Measurements from ENCODE around the gene C13orf46. TPM values are rescaled to one million over a fixed set of nuclear protein-coding genes. Genes with fewer than 3 reads are reported as not detected.

C13orf46 gene
- total and polyA plus RNA-seq, 4 donors, result 1.1 to 11.3 (median 6.4) TPM

GRCh38 chr13:113943821-113944565 is 29.9 kb downstream of the C13orf46 start:
- no peak overlapping the region for H3K9ac ChIP-seq (ENCODE audit: insufficient read depth in 1 of 2, low read length in 2 of 2)
- H3K4me3 ChIP-seq, result no peak overlapping the region
- TF ChIP-seq, protein P1, sequence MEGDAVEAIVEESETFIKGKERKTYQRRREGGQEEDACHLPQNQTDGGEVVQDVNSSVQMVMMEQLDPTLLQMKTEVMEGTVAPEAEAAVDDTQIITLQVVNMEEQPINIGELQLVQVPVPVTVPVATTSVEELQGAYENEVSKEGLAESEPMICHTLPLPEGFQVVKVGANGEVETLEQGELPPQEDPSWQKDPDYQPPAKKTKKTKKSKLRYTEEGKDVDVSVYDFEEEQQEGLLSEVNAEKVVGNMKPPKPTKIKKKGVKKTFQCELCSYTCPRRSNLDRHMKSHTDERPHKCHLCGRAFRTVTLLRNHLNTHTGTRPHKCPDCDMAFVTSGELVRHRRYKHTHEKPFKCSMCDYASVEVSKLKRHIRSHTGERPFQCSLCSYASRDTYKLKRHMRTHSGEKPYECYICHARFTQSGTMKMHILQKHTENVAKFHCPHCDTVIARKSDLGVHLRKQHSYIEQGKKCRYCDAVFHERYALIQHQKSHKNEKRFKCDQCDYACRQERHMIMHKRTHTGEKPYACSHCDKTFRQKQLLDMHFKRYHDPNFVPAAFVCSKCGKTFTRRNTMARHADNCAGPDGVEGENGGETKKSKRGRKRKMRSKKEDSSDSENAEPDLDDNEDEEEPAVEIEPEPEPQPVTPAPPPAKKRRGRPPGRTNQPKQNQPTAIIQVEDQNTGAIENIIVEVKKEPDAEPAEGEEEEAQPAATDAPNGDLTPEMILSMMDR (IDR thresholded peaks at IDR 0.05; ENCODE audit: control extremely low read depth, extremely low read depth), result no peak
- H3K9me3 ChIP-seq (ENCODE audit: control insufficient read depth in 4 of 4, insufficient read depth in 3 of 4, low read length in 3 of 4), result no peaks in the 10 kb centered on the region
- no peak for ATAC-seq (ENCODE audit: insufficient read depth, low FRiP score)
- no peak overlapping the region for H3K27ac ChIP-seq (ENCODE audit: low read depth in 1 of 2, low read length in 1 of 2)
- H3K4me1 ChIP-seq (ENCODE audit: control insufficient read depth in 5 of 5, insufficient read depth in 5 of 5, low read length in 5 of 5), result peaks cover 0 to 3% (median 0%) of the 10 kb centered on the region in 5 donors
- H3K36me3 ChIP-seq (ENCODE audit: control insufficient read depth in 4 of 4, insufficient read depth in 4 of 4, low read length in 4 of 4), result no peaks in the 10 kb centered on the region
- DNase-seq, result no peak
- no peaks in the 10 kb centered on the region for H3K27me3 ChIP-seq (ENCODE audit: control insufficient read depth in 3 of 3, insufficient read depth in 3 of 3, low read length in 2 of 3)
- WGBS, 2 donors, result 92 to 93% methylated on average over 17 to 19 of the region's 19 CpGs

GRCh38 chr13:113942591-113943103 is 31.2 kb downstream of the C13orf46 start:
- DNase-seq, result no peak

DNA sequence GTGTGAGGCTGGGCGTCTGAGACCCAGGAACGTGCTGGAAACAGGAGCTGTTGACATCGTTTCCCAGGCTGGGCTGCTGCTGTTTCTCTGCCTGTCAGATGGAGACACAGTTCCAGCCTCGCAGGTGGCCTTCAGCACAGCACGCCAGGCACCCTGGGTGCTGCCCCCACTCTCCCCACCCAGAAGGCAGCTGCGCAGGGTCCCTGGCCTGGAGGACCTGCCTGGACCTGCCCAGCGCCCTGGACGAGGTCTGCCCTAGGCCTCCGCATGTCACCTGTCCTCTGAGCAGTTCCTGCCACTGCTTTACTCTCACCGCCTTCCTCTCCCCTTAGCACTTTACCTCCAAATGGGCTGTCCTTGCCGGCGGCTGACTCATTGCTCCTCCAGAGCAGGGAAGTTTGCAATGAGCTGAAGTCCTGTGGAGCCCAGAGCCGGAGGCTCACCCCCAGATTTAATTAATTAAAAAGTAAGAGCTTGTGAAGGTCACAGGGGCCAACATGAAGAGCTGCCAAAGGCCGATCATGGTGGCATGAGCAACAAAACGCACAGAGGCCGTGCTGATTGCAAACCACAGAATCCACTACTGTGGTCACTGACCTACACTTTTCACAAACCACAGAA is 32.2 kb downstream of the C13orf46 start:
- Histone ChIP-seq H3K4me1 (ENCODE audit: control insufficient read depth in 5 of 5, insufficient read depth in 5 of 5, low read length in 5 of 5) (peaks cover 0 to 17% (median 4%) of the 10 kb centered on the region in 5 donors), H3K27ac (ENCODE audit: low read depth in 1 of 2, low read length in 1 of 2) (no peak overlapping the region), H3K9ac (ENCODE audit: insufficient read depth in 1 of 2, low read length in 2 of 2) (no peak overlapping the region), H3K9me3 (ENCODE audit: control insufficient read depth in 4 of 4, insufficient read depth in 3 of 4, low read length in 3 of 4) (no peaks in the 10 kb centered on the region), H3K27me3 (ENCODE audit: control insufficient read depth in 3 of 3, insufficient read depth in 3 of 3, low read length in 2 of 3) (peaks cover 0 to 4% (median 0%) of the 10 kb centered on the region in 3 donors), H3K4me3 (no peak overlapping the region), H3K36me3 (ENCODE audit: control insufficient read depth in 4 of 4, insufficient read depth in 4 of 4, low read length in 4 of 4) (no peaks in the 10 kb centered on the region)
- ATAC-seq (ENCODE audit: insufficient read depth, low FRiP score), result no peak
- TF ChIP-seq, protein P1 (IDR thresholded peaks at IDR 0.05; ENCODE audit: control extremely low read depth, extremely low read depth), result no peak
- DNase-seq, result no peak
- WGBS, 2 donors, result 78 to 81% methylated on average over 16 of the region's 16 CpGs

More at GRCh38 chr13:113942591-113943103, 31.2 kb downstream of the C13orf46 start:
- Histone ChIP-seq H3K4me1 (ENCODE audit: control insufficient read depth in 5 of 5, insufficient read depth in 5 of 5, low read length in 5 of 5) (peaks cover 0 to 15% (median 4%) of the 10 kb centered on the region in 5 donors), H3K9ac (ENCODE audit: insufficient read depth in 1 of 2, low read length in 2 of 2) (no peak overlapping the region), H3K27me3 (ENCODE audit: control insufficient read depth in 3 of 3, insufficient read depth in 3 of 3, low read length in 2 of 3) (peaks cover 0 to 4% (median 0%) of the 10 kb centered on the region in 3 donors), H3K9me3 (ENCODE audit: control insufficient read depth in 4 of 4, insufficient read depth in 3 of 4, low read length in 3 of 4) (no peaks in the 10 kb centered on the region), H3K4me3 (no peak overlapping the region), H3K36me3 (ENCODE audit: control insufficient read depth in 4 of 4, insufficient read depth in 4 of 4, low read length in 4 of 4) (no peaks in the 10 kb centered on the region), H3K27ac (ENCODE audit: low read depth in 1 of 2, low read length in 1 of 2) (no peak overlapping the region)
- WGBS, 2 donors, result 93% methylated on average over 22 to 23 of the region's 23 CpGs
- TF ChIP-seq, protein P1 (IDR thresholded peaks at IDR 0.05; ENCODE audit: control extremely low read depth, extremely low read depth), result no peak
- ATAC-seq (ENCODE audit: insufficient read depth, low FRiP score), result no peak

Data from lung (tissue), 12 donors.